Measurements from ENCODE around the gene RNPEPL1. TPM values are rescaled to one million over a fixed set of nuclear protein-coding genes. Genes with fewer than 3 reads are reported as not detected.

The RNPEPL1 gene
- total and polyA plus RNA-seq, 2 experiments from 2014 or later = 6.0 to 21.0 TPM

DNA sequence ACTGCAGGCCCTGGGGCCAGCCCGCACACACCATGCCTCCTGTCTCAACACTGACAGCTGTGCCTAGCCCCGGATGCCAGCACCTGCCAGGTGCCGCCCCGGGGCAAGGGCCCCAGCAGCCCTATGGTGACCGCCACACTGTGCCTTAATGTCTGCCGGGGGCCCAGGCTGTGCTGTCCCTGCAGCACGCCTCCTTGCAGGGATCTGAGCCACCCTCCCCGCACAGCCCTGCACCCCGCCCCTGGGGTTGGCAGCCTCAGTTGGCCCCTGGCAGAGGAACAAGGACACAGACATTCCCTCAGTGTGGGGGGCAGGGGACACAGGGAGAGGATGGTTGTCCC, 9.8 kb downstream of the RNPEPL1 start (continued):
- TF ChIP-seq, protein P1, sequence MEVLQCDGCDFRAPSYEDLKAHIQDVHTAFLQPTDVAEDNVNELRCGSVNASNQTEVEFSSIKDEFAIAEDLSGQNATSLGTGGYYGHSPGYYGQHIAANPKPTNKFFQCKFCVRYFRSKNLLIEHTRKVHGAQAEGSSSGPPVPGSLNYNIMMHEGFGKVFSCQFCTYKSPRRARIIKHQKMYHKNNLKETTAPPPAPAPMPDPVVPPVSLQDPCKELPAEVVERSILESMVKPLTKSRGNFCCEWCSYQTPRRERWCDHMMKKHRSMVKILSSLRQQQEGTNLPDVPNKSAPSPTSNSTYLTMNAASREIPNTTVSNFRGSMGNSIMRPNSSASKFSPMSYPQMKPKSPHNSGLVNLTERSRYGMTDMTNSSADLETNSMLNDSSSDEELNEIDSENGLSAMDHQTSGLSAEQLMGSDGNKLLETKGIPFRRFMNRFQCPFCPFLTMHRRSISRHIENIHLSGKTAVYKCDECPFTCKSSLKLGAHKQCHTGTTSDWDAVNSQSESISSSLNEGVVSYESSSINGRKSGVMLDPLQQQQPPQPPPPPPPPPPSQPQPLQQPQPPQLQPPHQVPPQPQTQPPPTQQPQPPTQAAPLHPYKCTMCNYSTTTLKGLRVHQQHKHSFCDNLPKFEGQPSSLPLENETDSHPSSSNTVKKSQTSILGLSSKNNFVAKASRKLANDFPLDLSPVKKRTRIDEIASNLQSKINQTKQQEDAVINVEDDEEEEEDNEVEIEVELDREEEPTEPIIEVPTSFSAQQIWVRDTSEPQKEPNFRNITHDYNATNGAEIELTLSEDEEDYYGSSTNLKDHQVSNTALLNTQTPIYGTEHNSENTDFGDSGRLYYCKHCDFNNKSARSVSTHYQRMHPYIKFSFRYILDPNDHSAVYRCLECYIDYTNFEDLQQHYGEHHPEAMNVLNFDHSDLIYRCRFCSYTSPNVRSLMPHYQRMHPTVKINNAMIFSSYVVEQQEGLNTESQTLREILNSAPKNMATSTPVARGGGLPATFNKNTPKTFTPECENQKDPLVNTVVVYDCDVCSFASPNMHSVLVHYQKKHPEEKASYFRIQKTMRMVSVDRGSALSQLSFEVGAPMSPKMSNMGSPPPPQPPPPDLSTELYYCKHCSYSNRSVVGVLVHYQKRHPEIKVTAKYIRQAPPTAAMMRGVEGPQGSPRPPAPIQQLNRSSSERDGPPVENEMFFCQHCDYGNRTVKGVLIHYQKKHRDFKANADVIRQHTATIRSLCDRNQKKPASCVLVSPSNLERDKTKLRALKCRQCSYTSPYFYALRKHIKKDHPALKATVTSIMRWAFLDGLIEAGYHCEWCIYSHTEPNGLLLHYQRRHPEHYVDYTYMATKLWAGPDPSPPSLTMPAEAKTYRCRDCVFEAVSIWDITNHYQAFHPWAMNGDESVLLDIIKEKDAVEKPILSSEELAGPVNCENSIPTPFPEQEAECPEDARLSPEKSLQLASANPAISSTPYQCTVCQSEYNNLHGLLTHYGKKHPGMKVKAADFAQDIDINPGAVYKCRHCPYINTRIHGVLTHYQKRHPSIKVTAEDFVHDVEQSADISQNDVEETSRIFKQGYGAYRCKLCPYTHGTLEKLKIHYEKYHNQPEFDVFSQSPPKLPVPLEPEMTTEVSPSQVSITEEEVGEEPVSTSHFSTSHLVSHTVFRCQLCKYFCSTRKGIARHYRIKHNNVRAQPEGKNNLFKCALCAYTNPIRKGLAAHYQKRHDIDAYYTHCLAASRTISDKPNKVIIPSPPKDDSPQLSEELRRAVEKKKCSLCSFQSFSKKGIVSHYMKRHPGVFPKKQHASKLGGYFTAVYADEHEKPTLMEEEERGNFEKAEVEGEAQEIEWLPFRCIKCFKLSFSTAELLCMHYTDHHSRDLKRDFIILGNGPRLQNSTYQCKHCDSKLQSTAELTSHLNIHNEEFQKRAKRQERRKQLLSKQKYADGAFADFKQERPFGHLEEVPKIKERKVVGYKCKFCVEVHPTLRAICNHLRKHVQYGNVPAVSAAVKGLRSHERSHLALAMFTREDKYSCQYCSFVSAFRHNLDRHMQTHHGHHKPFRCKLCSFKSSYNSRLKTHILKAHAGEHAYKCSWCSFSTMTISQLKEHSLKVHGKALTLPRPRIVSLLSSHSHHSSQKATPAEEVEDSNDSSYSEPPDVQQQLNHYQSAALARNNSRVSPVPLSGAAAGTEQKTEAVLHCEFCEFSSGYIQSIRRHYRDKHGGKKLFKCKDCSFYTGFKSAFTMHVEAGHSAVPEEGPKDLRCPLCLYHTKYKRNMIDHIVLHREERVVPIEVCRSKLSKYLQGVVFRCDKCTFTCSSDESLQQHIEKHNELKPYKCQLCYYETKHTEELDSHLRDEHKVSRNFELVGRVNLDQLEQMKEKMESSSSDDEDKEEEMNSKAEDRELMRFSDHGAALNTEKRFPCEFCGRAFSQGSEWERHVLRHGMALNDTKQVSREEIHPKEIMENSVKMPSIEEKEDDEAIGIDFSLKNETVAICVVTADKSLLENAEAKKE (CRISPR knock-in tag; IDR thresholded peaks at IDR 0.05) = no peak
- TF ChIP-seq, protein P2, sequence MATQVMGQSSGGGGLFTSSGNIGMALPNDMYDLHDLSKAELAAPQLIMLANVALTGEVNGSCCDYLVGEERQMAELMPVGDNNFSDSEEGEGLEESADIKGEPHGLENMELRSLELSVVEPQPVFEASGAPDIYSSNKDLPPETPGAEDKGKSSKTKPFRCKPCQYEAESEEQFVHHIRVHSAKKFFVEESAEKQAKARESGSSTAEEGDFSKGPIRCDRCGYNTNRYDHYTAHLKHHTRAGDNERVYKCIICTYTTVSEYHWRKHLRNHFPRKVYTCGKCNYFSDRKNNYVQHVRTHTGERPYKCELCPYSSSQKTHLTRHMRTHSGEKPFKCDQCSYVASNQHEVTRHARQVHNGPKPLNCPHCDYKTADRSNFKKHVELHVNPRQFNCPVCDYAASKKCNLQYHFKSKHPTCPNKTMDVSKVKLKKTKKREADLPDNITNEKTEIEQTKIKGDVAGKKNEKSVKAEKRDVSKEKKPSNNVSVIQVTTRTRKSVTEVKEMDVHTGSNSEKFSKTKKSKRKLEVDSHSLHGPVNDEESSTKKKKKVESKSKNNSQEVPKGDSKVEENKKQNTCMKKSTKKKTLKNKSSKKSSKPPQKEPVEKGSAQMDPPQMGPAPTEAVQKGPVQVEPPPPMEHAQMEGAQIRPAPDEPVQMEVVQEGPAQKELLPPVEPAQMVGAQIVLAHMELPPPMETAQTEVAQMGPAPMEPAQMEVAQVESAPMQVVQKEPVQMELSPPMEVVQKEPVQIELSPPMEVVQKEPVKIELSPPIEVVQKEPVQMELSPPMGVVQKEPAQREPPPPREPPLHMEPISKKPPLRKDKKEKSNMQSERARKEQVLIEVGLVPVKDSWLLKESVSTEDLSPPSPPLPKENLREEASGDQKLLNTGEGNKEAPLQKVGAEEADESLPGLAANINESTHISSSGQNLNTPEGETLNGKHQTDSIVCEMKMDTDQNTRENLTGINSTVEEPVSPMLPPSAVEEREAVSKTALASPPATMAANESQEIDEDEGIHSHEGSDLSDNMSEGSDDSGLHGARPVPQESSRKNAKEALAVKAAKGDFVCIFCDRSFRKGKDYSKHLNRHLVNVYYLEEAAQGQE (IDR thresholded peaks at IDR 0.05; ENCODE audit: unreplicated experiment) = no peak

GRCh38 chr2:240578488-240578887, 10.2 kb downstream of the RNPEPL1 start:
- Mint-ChIP-seq H3K4me1 (peaks cover 15% of the 10 kb centered on the region), H3K9me3 (no peaks in the 10 kb centered on the region), H3K27me3 (ENCODE audit: insufficient read depth, low read depth, poor library complexity) (peaks cover 14% of the 10 kb centered on the region), H3K36me3 (ENCODE audit: low read depth) (no peaks in the 10 kb centered on the region; the same call in 2 of the 3 replicates), H3K27ac (no peak overlapping the region), H3K4me3 (no peak overlapping the region)
- no peaks in the 10 kb centered on the region for H3K36me3 ChIP-seq (ENCODE audit: insufficient read depth)
- H3K4me3 ChIP-seq = no peak overlapping the region
- no peak for ATAC-seq
- H3K27ac ChIP-seq (ENCODE audit: low read depth) = no peak overlapping the region
- peaks cover 14% of the 10 kb centered on the region for H4K20me1 ChIP-seq (replicated peaks; ENCODE audit: insufficient read depth)
- H3K79me2 ChIP-seq (replicated peaks; ENCODE audit: insufficient read depth) = peaks cover 25% of the 10 kb centered on the region
- no peak overlapping the region for H2AFZ ChIP-seq
- no peaks in the 10 kb centered on the region for H3K9me2 ChIP-seq (ENCODE audit: insufficient read depth)
- no peaks in the 10 kb centered on the region for H3K27me3 ChIP-seq (ENCODE audit: insufficient read depth)
- H3F3A ChIP-seq (replicated peaks; ENCODE audit: low read depth) = 0 out of 2 replicates have a peak, but pooled peaks cover 2% of the 10 kb centered on the region
- H3K4me1 ChIP-seq (ENCODE audit: insufficient read depth) = no peaks in the 10 kb centered on the region
- DNase-seq (ENCODE audit: low spot score) = no peak
- no peak overlapping the region for H3K4me2 ChIP-seq
- TF ChIP-seq, protein P1 (CRISPR knock-in tag; IDR thresholded peaks at IDR 0.05) = no peak
- no peak for TF ChIP-seq EZH2 (IDR thresholded peaks at IDR 0.05; ENCODE audit: low read depth, unreplicated experiment)
- no peak for TF ChIP-seq STAT1 (IDR thresholded peaks at IDR 0.05; ENCODE audit: unreplicated experiment)
